ENCODE data around the gene GRAP2.
A peak's percentile ranks its signal among the peaks of the same experiment; 100 is the strongest.

Gene GRAP2

DNA sequence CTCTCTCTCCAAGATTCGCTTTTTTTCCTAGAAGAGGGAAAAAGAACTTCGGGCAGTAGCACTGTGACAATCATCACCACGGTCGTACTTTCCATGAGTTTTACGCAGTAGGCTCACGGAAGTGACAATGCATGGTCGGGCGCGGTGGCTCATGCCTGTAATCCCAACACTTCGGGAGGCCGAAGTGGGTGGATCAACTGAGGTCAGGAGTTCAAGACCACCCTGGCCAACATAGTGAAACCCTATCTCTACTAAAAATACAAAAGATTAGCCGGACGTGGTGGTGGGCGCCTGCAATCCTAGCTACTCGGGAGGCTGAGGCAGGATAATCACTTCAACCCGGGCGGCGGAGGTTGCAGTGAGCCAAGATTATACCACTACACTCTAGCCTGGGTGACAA, 23.4 kb downstream of the GRAP2 start:
- H3K27me3 Mint-ChIP-seq (ENCODE audit: low read depth) = no peaks in the 10 kb centered on the region
- H3K4me3 Mint-ChIP-seq = no peak overlapping the region
- no peak for DNase-seq (ENCODE audit: low spot score)
- peaks cover 53% of the 10 kb centered on the region for H3K36me3 Mint-ChIP-seq (ENCODE audit: low read depth)
- H3K9me3 Mint-ChIP-seq = no peaks in the 10 kb centered on the region
- no peak overlapping the region for H3K27ac Mint-ChIP-seq
- H3K4me1 Mint-ChIP-seq (ENCODE audit: low read depth) = peaks cover 64% of the 10 kb centered on the region

DNA sequence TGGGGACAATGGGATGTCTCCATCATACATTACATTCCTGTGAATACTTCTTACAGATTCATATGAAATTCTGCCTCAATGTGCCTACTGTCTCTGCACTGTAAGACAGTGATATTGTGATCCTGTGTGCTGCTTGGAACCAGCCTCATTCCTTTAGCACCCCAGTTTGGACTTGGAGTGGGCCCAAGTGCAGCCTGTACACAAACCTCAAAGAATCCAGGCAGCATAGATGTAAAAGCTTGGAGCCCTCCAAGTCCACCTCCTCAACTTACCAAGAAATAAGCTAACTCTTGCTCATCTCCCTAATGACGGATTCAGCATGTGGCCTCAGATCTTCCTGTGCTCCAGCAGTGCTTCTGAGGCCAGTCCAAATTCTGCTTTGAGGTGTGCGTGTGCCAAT, 24.4 kb downstream of the GRAP2 start:
- no peak for DNase-seq (ENCODE audit: low spot score)
- Mint-ChIP-seq H3K36me3 (ENCODE audit: low read depth) (peaks cover 48% of the 10 kb centered on the region), H3K27me3 (ENCODE audit: low read depth) (no peaks in the 10 kb centered on the region), H3K4me1 (ENCODE audit: low read depth) (peaks cover 54% of the 10 kb centered on the region), H3K9me3 (no peaks in the 10 kb centered on the region), H3K27ac (peak overlapping the region; percentile 78), H3K4me3 (no peak overlapping the region)

DNA sequence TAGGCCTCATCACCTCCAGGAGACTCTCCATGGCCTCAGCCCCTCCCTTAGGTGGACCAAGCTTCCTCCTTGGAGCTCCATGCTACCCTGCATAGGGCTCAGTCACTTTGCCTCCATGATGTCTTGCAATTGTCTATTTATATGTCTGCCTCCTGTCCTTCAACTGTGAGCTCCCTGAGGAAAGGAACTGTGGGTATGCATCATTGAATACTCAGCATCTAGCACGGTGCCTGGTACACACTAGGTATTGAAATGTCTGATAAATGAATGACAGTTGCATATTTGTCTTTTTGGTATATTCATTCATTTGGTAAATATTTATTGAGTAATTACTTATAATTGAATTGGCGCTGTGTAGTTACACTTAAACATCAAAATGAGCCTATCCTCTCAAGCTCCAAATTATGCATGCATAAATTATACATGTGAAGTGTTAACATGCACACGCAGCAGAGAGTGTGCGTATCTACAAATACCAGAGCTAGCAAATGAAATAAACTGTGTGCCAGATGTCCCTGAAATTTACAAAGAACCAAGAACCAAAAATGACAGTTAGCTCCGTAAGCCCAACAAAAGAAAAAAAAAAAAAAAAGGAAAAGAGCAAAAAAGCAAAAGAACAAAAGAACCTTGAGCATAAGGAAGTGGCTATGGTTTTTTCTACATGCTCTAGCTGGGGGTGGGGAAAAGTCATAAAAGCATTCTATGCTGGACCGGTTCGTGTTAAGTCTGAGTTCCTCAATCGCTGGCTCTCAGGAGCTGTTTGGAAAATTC, 25.2 kb downstream of the GRAP2 start:
- Mint-ChIP-seq H3K36me3 (ENCODE audit: low read depth) (peaks cover 47% of the 10 kb centered on the region), H3K9me3 (no peaks in the 10 kb centered on the region), H3K27ac (peak overlapping the region; percentile 87), H3K4me1 (ENCODE audit: low read depth) (peaks cover 46% of the 10 kb centered on the region), H3K4me3 (no peak overlapping the region), H3K27me3 (ENCODE audit: low read depth) (no peaks in the 10 kb centered on the region)
- no peak for DNase-seq (ENCODE audit: low spot score)

DNA sequence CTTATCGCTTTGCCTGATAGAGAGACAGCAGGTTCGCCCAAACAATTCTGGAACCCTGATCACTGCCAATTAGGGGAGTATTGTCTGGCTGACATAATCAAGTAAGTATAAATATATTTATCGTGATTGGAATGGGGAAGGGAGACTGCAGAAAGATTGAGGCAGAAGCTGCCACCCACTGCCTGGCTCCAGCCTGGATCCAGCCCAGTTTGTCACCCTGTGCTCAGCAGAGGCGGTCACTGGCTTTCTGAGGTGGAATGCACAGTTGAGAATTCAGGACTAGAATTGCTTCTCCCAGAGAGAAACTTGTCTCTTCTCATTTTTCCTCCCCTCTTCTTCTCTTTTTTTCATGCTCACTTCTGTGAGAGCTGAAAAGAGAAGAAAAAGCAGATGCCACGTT, 25.9 kb downstream of the GRAP2 start:
- no peak for DNase-seq (ENCODE audit: low spot score)
- H3K9me3 Mint-ChIP-seq = no peaks in the 10 kb centered on the region
- peaks cover 47% of the 10 kb centered on the region for H3K36me3 Mint-ChIP-seq (ENCODE audit: low read depth)
- peak overlapping the region; percentile 87 for H3K27ac Mint-ChIP-seq
- no peaks in the 10 kb centered on the region for H3K27me3 Mint-ChIP-seq (ENCODE audit: low read depth)
- H3K4me1 Mint-ChIP-seq (ENCODE audit: low read depth) = peaks cover 41% of the 10 kb centered on the region
- no peak overlapping the region for H3K4me3 Mint-ChIP-seq

DNA sequence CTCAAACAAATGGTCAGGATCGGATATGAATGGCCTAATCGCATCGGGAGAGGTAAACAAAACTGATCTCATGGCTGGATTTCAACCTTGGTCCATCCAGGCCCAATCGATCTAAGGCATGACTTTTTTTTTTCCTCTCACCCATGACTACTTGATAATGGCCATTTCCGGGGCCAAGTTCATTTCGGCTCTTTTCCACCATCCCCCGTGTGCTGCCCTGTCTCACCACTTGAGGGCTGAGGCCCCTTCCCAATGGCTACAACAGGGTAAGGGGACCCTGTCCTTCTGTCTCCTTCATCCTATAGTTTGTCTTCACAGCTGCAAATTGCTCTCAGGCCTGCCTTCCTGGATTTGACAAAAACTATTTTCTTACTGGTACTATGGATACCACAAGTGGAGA, 26.7 kb downstream of the GRAP2 start:
- peak; percentile 42 for DNase-seq (ENCODE audit: low spot score)
- Mint-ChIP-seq H3K27me3 (ENCODE audit: low read depth) (no peaks in the 10 kb centered on the region), H3K9me3 (no peaks in the 10 kb centered on the region), H3K27ac (no peak overlapping the region), H3K4me3 (no peak overlapping the region), H3K4me1 (ENCODE audit: low read depth) (peaks cover 33% of the 10 kb centered on the region), H3K36me3 (ENCODE audit: low read depth) (peaks cover 41% of the 10 kb centered on the region)

DNA sequence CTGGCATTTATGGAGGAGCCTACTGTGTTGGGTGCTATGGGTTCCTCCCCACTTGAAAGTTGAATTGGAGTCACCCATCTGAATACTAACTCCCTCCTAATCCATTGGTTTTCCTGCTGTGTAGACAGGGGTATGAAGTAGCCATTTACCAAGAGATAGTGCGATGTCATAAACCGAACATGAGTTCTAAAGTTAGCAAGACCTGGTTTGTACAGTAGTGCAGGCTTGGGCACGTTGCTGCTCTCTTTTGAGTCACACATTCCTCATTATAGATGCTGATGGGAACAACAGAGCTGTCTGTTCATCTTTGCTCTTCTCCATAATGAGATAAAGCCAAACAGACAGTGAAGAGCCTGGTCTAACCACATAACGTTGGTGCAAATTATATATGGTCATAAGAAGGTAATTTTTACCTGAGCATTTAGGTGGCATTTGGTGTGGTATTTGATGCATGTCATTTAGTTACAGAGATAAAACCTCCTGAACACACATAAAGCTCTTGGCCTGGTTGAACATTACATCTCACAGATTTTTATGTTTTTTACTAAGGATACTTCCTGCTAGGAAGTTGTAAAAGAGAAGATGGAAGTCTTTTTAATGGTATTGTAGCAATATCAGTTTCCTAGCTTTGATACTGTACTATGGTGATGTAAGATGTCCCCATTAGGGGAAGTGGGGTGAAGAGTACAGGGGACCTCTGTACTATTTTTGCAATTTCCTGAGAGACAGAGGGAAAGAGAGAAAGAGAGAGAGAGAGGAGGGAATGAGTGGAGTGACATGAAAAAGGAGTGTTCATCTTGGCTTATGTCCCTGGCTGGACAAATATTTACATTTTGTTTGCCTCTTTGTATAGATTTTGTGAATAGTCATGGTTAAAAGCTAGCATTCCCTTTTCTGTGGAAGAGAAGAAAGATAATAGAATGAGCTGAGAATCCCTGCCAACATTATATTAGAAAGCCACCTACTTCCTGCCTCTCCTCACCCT, 27.9 kb downstream of the GRAP2 start:
- DNase-seq (ENCODE audit: low spot score) = no peak
- H3K4me3 Mint-ChIP-seq = no peak overlapping the region
- peaks cover 43% of the 10 kb centered on the region for H3K36me3 Mint-ChIP-seq (ENCODE audit: low read depth)
- H3K27ac Mint-ChIP-seq = no peak overlapping the region
- no peaks in the 10 kb centered on the region for H3K27me3 Mint-ChIP-seq (ENCODE audit: low read depth)
- H3K9me3 Mint-ChIP-seq = no peaks in the 10 kb centered on the region
- H3K4me1 Mint-ChIP-seq (ENCODE audit: low read depth) = peaks cover 32% of the 10 kb centered on the region

DNA sequence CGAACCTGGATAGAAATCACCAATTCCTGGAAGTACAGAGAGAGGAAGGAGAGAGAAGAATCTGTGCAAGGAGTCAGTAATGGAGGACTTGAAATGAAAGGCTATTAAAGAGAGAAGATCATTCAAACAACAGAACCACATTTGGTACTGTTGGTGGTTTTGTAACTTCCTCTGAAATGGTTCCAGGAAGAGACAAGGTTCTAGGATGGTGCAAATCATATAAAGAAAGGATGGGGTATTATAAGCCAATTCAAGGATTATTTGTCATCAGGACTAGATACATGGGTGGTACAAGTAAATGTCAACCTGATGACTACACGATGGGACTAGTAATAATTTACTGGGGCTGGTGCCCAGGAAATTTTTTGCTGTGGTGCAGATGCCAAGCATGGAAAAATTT, 30.4 kb downstream of the GRAP2 start:
- no peaks in the 10 kb centered on the region for H3K27me3 Mint-ChIP-seq (ENCODE audit: low read depth)
- DNase-seq (ENCODE audit: low spot score) = no peak
- no peaks in the 10 kb centered on the region for H3K9me3 Mint-ChIP-seq

DNA sequence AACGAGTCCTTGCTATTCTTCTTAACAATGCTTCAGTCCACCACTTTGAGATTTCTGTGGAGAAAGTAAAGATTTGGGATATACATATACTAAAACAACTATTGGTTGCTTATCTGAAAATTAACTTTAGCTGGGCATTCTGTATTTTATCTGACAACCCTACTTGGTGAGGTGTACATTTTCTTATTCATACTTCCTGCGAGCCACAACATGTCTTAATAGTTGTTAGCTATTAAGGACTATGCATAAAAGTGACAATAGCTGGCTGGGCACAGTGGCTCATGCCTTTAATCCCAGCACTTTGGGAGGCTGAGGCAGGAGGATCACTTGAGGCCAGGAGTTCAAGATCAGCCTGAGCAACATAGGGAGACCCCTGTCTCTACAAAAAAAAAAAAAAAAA, 31.3 kb downstream of the GRAP2 start:
- Mint-ChIP-seq H3K36me3 (ENCODE audit: low read depth) (peaks cover 42% of the 10 kb centered on the region), H3K4me3 (no peak overlapping the region), H3K27me3 (ENCODE audit: low read depth) (no peaks in the 10 kb centered on the region), H3K4me1 (ENCODE audit: low read depth) (peaks cover 41% of the 10 kb centered on the region), H3K9me3 (no peaks in the 10 kb centered on the region), H3K27ac (no peak overlapping the region)
- no peak for DNase-seq (ENCODE audit: low spot score)

More for the DNA sequence above, 30.4 kb downstream of the GRAP2 start:
- H3K4me3 Mint-ChIP-seq = no peak overlapping the region
- H3K36me3 Mint-ChIP-seq (ENCODE audit: low read depth) = peaks cover 41% of the 10 kb centered on the region
- H3K27ac Mint-ChIP-seq = no peak overlapping the region
- H3K4me1 Mint-ChIP-seq (ENCODE audit: low read depth) = peaks cover 34% of the 10 kb centered on the region

DNA sequence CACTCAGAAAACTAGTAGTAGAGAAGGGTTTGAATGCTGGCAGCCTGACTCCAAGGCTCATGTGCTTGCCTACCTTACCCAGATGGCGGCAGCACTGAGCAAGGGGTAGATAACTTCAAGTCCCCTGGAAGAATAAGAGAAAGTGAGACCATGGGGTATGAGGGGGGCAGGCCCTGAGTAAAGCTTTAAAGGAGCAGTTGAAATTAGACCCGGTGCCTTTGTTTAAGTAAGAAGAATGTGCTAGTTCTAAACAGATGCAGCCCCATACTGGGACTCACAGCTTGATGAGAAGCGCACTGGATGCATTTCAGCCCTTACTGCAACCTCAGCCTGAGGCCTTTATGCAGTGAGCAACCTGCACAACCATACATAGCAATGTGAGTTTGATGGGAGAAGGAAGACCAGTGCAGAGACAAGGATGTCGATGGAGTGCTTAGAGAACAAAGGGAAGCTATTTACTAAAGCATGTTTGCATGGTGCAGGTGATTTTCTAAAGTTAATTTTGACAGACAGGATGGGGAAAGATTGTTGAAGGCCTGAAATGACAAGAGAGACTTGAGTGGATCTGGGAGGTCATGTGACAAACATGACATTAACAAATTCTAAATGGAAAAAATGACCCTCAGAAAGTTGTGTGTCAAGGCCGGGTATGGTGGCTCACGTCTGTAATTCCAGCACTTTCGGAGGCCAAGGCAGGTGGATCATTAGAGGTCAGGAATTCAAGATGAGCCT, 32.2 kb downstream of the GRAP2 start:
- DNase-seq (ENCODE audit: low spot score) = peak; percentile 52
- no peaks in the 10 kb centered on the region for H3K27me3 Mint-ChIP-seq (ENCODE audit: low read depth)
- no peaks in the 10 kb centered on the region for H3K9me3 Mint-ChIP-seq
- H3K36me3 Mint-ChIP-seq (ENCODE audit: low read depth) = peaks cover 37% of the 10 kb centered on the region
- peak overlapping the region; percentile 60 for H3K27ac Mint-ChIP-seq
- peak overlapping the region; percentile 74 for H3K4me3 Mint-ChIP-seq
- H3K4me1 Mint-ChIP-seq (ENCODE audit: low read depth) = peaks cover 50% of the 10 kb centered on the region

DNA sequence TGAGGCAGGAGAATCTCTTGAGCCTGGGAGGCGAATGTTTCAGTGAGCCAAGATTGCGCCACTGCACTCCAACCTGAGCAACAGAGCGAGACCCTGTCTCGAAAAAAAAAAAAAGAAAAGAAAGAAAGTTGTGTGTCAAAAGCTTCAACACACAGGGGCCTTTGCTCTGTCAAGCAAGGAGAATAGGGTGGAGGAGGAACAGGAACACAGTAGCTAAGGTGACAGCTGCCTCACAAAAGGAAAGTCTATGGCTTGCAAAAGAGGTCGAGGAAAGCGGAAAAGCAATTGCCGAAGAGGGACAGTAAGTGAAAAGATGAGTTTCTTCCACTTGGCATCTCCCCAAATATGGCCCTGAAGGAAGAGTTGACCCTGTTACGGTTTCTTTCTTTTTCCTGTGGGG, 32.9 kb downstream of the GRAP2 start:
- Mint-ChIP-seq H3K9me3 (no peaks in the 10 kb centered on the region), H3K27me3 (ENCODE audit: low read depth) (no peaks in the 10 kb centered on the region), H3K27ac (peak overlapping the region; percentile 60), H3K4me3 (peak overlapping the region; percentile 74), H3K36me3 (ENCODE audit: low read depth) (peaks cover 39% of the 10 kb centered on the region), H3K4me1 (ENCODE audit: low read depth) (peaks cover 57% of the 10 kb centered on the region)
- no peak for DNase-seq (ENCODE audit: low spot score)

DNA sequence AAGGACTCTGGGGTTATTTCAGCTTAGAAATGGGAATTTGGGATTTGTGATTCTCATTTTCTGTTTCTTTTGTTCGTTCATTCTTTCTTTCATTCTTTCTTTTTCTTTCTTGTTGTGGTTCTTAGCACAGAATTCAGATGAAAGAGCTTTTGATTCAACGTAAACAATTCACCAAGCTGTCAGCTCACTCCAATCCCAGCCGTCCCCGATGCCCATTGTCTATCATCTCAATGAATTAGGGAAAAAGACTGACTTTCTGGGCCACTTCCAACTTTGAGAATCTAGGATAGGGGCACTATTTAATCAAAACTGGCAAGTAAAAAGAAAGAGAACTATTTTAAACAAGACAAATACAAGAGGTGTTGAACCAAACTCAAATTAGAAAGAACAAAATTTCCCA, 34.2 kb downstream of the GRAP2 start:
- H3K27ac Mint-ChIP-seq = peak overlapping the region; percentile 67
- H3K36me3 Mint-ChIP-seq (ENCODE audit: low read depth) = peaks cover 46% of the 10 kb centered on the region
- peak overlapping the region; percentile 74 for H3K4me3 Mint-ChIP-seq
- no peak for DNase-seq (ENCODE audit: low spot score)
- no peaks in the 10 kb centered on the region for H3K27me3 Mint-ChIP-seq (ENCODE audit: low read depth)
- peaks cover 66% of the 10 kb centered on the region for H3K4me1 Mint-ChIP-seq (ENCODE audit: low read depth)
- no peaks in the 10 kb centered on the region for H3K9me3 Mint-ChIP-seq

DNA sequence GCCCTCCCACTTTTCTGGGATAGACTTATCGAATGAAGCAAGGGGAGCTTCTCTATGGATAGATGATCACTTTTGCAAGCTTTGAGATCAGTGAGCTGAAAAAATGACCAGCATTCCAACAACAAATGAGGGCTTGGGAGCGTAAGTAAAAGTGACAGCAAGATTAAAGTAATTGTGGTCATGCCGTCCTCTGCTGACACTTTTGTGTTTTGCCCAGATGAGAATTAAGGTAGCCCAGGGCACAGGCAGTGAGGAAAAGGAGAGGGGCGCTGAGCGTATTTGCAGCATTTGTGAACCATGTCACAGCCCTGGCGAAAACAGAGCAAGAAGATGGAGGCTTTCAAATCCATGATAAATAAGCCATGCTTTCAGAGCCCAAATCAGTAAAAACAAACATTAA, 34.7 kb downstream of the GRAP2 start:
- no peaks in the 10 kb centered on the region for H3K27me3 Mint-ChIP-seq (ENCODE audit: low read depth)
- peaks cover 71% of the 10 kb centered on the region for H3K4me1 Mint-ChIP-seq (ENCODE audit: low read depth)
- no peaks in the 10 kb centered on the region for H3K9me3 Mint-ChIP-seq
- peak overlapping the region; percentile 69 for H3K27ac Mint-ChIP-seq
- DNase-seq (ENCODE audit: low spot score) = no peak
- peaks cover 51% of the 10 kb centered on the region for H3K36me3 Mint-ChIP-seq (ENCODE audit: low read depth)
- H3K4me3 Mint-ChIP-seq = peak overlapping the region; percentile 74

DNA sequence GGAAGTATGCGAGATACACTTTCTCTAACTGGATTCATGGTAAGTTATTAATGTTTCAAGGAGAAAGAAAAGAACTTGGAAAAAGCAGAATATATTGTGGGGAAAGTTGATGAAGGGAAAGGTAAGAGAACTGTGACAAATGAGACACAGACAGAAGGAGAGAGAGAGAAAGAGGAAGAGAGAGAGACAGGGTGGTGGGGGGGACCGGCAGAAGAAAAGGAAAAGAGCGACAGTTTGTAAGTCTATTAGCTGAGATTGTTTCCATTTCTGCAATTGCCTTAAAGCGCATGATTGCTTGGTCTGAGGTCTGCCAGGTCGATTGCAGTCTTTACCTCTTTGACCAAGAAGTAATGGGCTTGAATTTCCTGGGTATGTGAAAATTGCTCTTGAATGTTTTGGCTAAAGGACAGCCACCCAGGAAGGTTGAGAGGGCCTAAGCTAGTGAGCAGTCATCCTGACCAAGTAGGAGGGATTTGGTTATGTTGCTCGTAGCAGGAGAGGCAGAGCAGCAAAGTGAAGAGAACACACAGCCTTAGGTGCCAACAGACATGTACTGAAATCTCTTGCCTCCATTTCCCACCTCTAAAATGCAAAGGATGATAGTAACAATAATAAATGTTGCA, 35.8 kb downstream of the GRAP2 start:
- DNase-seq (ENCODE audit: low spot score) = no peak
- no peaks in the 10 kb centered on the region for H3K9me3 Mint-ChIP-seq
- no peaks in the 10 kb centered on the region for H3K27me3 Mint-ChIP-seq (ENCODE audit: low read depth)
- peaks cover 79% of the 10 kb centered on the region for H3K4me1 Mint-ChIP-seq (ENCODE audit: low read depth)
- peak overlapping the region; percentile 75 for H3K27ac Mint-ChIP-seq
- peaks cover 61% of the 10 kb centered on the region for H3K36me3 Mint-ChIP-seq (ENCODE audit: low read depth)
- H3K4me3 Mint-ChIP-seq = peak overlapping the region; percentile 74

Data from T-helper 2 cell treated with Interferon-gamma antibody and Interleukin-4, amounts not matched to agents 5 μg/mL and 100 μg/mL, for 36 hours (primary cell).